HG02763 (cell line): ENCODE results near the gene DRD1.

Experiments used
- ATAC-seq: cut with Tn5 transposase; IDR thresholded peaks from one replicate; pipeline ENCODE4 v1.9.1; 2021; ENCODE audit warnings: mild to moderate bottlenecking, moderate library complexity; ENCODE audit not compliant: unreplicated experiment

The DRD1 gene

DNA sequence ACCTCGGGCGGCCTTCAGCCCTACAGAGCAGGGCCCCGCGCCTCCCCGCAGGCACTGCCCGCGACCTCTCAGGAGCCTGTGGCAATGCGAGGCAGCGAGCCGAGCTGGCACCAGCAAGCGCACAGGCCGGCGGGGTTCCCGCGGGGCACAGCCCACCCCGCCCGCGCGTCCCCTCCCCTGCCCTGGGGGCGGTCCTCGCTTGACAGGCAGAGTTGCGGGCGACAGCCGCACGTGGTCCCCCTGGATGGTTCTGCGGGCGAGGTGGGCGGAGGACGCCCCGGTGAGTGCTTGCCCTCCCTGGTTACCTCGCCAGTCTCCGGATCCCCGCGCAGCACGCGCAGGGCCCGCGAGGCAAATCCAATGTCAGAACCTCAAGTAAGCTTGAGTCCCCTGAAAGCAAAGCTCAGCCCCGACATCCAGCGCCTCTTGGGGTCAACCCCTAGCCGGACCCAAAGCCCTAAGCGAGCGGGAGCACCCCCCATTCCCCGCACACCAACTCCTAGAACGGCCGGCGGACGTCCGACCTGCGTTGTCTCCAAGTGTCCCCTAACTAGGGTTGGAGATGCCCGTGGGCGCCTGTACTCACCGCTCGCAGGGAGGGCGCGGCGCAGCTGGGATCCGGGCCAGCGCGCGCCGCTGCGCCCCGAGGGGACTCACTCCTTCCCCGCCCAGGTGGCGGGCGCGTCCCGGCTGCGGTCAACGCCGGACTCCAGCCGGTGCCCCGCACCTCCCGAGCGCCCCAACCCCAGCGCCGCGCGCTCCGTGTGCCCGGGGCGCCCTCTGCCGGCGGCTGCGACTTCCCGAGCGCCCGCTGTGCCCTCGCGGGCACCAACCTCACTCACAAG lies at the start of gene DRD1:
DRD1 (minus strand) TSS at position 123 of the 845 bp plus-strand sequence. CDS start 1,083 bp downstream, outside the sequence.
- no peak for ATAC-seq

DNA sequence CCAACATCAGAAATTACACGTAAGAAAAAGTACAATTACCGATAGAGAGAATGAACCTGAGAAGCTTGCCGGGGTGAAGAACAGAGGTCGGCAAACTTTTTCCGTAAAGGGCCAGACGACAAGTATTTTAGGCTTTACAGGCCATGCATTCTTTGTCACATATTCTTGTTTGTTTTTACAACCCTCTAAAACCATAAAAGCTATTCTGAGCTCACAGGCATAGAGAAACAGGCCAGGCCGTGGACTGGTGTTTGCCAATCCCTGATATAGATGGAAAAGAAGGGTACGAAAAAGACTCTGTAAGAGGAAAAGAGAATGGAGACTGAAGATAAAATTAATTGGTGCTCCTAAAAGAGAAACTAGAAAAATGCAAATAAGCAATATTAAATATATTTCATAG lies 49.7 kb upstream of the DRD1 start:
- ATAC-seq: no peak

GRCh38 chr5:175493260-175493659 lies 49.3 kb upstream of the DRD1 start:
- no peak for ATAC-seq

DNA sequence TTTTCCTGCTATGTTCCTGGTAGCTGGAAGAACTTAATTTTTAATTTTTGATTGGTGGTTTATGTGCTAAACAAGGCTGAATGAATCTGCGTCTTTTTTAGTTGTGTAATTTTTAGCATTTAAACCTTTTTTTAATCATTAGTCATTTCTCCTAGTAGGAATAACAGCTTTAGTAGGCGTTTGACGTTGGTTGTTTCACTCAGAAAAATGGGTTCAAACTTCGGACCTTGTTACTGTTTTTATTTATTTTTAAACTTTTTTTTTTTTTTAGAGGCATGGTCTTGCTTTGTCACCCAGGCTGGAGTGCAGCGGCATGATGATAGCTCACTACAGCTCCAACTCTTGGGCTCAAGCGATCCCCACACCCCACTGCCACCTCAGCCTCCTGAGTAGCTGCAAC lies 47.2 kb upstream of the DRD1 start:
- ATAC-seq: no peak

DNA sequence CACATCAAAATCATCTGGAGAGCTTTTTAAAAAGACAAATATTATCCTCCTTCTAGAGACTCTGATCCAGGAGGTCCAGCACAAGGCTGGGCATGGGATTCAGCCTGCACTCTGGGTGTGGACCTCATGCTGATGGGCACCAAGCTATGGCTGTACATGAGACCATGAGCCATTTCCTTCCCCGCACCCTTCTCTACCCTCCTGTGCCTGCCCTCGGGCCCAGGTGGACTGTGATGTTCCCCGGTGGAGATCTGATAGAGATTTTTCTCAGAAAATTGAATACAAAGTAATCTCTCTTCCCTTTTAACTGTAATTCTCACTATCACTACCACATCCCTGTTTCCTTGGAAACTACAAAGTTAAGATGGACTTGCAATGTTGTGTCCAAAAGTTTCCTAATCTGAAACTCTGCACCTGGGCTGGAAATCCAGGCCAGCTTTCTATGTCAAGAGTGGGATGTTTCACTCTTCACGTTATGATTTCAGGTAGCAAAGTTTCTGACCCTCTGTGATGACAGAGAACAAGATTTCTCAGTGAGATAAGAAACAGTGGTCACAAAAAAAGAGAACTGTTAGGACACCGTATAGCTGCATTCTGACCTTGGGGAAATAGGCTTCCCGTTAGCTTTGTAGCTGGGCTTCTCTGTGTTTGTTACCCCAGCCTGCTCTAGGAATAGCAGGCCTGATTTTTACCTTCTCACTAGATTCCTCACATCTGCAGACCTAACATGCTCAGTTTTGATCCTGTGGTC lies 45.9 kb upstream of the DRD1 start:
- no peak for ATAC-seq

- no peak for ATAC-seq
Measured at GRCh38 chr5:175487514-175488222, 43.7 kb upstream of the DRD1 start.

DNA sequence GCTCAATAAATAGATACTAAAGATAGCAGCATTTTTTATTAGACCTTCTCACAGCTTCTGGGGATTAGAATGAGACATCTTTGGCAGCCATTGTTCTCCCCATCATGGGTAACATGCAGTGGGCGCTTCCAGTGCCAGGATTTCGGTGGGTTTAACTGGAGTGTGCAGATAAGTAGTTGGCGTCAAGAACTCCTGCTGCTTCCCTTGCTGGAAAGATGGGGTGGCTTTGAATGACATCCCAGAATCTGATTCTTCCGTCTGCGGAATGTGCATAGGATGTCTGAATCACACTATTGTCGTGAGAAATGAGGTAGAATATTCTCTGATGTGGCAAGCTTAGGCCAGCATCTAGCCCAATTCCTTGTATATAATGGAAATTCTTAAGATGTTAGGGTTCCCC lies 41.6 kb upstream of the DRD1 start:
- ATAC-seq: no peak

DNA sequence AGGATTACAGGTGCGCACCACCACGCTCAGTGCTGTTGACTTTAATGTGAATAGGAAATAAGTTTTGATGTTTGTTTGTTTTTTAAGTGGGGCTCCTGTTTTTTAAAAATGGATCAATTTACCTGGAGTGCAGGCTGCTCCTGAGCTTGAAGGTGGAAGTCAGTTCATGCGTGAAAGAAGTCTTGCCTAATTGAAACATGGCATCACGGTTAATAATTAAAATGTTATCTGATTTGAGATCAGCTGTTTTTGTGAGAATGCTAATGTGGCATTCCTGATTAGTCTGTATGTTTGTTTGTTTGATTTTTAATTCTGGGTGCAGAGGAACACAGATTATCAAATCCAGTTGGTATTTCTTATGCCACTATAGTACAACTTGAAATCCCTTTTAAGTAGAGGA lies 40.8 kb upstream of the DRD1 start:
- no peak for ATAC-seq

DNA sequence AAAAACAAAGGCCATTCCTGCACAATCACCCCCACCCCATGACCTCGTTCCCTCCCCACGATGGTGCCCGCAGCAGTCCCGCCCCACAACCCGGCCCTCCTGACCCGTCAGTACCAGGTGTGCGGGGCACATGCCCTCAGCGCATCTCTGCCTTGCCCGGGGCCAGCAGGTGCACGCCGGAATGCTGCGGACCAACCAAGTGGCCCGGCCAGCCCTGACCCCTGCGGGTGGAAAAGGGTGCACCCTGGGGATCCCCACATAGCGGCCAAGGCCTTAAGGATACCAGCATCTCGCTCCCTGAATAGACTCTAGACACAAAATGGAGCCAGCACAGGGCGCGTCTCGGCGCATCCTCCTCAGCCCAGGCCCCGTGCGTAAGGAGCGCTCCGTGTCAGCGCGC lies 40.3 kb upstream of the DRD1 start:
- ATAC-seq: no peak

GRCh38 chr5:175483337-175483736 lies 39.4 kb upstream of the DRD1 start:
- no peak for ATAC-seq

DNA sequence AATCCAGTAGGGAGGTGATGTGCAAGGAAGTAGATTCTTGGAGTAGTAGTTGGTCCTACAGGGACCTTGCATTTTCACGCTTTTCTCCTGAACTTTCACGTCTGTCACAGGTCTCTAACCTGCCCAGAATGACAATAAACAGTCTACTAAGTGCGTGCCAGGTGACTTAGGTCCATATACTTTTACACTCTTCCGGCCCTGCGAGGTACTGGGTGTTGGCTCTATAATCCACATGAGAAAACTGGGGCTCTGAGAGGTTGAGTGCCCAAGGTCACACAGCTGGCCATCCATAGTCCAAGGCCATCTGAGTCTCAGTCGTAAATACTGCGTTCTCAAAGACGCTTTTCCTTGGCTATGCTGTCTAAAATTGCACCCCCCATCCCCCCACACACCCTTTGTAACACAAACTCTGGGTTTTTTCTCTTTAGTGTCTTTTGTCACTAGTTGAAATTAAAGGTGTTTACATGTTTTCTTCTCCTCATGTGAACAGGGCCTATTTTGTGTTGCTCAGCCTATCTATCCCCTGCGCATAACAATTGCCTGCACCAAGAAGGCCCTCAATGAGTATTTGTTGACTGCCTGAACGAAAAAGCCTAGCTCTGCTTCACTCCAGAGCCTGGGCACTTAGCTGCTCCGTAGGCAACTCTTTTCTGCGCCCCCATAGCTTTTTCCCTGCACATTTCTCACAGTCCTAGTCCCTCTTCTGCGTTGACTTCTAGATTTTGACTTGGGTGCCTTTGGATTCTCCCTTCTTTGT lies 35.3 kb upstream of the DRD1 start:
- peak; percentile 7 for ATAC-seq

DNA sequence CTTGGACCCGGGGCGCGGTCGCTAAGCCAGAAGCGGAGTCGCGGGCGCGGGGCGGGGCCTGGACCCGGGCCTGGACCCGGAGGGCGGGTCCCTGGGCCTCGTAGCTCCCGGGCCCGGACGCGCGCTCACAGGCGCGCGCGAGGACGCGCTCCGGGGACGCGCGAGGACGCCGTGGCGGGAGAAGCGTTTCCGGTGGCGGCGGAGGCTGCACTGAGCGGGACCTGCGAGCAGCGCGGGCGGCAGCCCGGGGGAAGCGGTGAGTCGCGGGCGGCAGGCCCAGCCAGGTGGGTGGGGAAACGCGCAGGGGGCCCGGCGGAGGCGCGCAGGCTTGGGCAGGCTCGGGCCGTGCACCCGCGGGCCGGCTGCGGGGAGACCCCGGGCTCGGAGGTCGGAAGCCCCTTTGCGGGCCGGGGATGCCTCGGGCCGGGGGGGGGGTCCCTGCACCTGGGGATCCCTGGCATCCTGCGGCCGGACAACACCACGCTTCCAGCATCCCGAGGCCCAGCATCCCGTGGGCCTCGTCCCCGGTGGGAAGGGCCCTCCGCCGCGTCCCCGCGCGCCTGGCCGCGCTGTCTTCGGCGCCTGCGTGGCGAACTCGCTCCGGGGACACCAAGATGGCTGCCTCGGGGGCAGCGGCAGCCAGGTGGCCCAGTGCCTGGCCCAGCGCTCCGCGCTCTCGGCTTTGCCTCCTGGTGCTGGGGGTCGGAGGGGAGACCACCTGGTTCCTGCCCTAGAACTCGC lies 34.6 kb upstream of the DRD1 start, which contains the start of gene SFXN1:
SFXN1 (plus strand) TSS at position 177 of the 741 bp plus-strand sequence. CDS start 13,544 bp downstream, outside the sequence.
- ATAC-seq: peak; percentile 86

- ATAC-seq: no peak
Measured at GRCh38 chr5:175478008-175478383, 34.0 kb upstream of the DRD1 start.

GRCh38 chr5:175477440-175477839 lies 33.5 kb upstream of the DRD1 start:
- ATAC-seq: no peak

DNA sequence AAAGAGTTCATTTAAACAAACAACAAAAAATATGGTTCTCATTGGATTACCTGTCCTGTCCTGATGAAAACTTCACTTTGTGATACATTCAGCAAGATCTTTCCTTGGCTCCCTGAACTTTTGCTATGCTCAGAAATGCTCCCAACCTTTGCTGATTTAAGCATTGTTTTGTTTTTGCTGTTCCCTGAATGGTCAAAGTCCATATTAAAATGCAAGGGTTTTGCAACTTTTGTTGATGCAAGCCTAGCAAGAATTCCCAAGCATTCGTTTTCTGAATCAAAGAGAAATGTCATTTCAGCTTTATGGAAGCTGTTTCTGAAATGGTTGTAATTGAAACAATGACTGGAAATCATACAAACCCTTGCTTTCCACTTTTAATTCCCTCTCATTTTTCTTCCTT lies 31.3 kb upstream of the DRD1 start:
- ATAC-seq: no peak

- ATAC-seq: no peak
Measured at GRCh38 chr5:175472378-175472777, 28.4 kb upstream of the DRD1 start.

- ATAC-seq: no peak
Measured at GRCh38 chr5:175471628-175472027, 27.6 kb upstream of the DRD1 start.

DNA sequence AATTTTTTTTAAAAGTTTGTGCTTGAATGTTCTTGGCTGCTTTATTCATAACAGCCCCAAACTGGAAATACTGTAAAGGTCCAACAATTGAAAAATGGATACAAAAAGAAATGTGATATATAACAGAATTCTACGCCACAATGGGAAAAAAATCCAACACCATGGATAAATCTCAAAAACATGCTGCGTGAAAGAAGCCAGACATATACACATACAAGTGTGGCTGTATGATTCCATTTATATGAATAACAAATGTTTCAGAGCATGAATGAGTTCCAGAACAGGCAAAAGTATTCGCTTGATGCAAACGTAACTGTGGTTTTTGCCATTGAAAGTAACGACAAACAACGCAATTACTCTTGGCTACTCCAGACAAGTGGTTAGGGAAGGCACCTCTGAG lies 27.2 kb upstream of the DRD1 start:
- ATAC-seq: no peak

GRCh38 chr5:175470781-175471180 lies 26.8 kb upstream of the DRD1 start:
- no peak for ATAC-seq

GRCh38 chr5:175469916-175470315 lies 25.9 kb upstream of the DRD1 start:
- no peak for ATAC-seq
